H1 (cell line): ENCODE data around the gene SOBP. TPM values are rescaled to one million over a fixed set of nuclear protein-coding genes. Genes with fewer than 3 reads are reported as not detected.

Source experiments
- CTCF ChIA-PET: fragments of 300-600 bp; sonication (Branson Sonifier 250); formaldehyde crosslinking; loops from one replicate; lab custom pipeline; 2021; ENCODE audit not compliant: partially characterized antibody; lab: Charles Lee
- POLR2A ChIA-PET: fragments of 300-600 bp; sonication (Branson Sonifier 250); formaldehyde crosslinking; loops from one replicate; lab custom pipeline; 2021; ENCODE audit warnings: inconsistent platforms; ENCODE audit not compliant: partially characterized antibody; lab: Charles Lee
- DNase-seq, 2 experiments: peaks; one replicate each; pipeline versions ENCODE4 v3.0.0 to v3.0.0-alpha.2; 2010 to 2022; ENCODE audit warnings: low spot score in 2 of 2, low read depth in 1 of 2, mixed read lengths in 1 of 2
- FAIRE-seq: peaks from 2 replicates; lab custom pipeline; 2011; peaks lifted over from hg19 to GRCh38; lab: Jason Lieb, UNC
- H2AFZ ChIP-seq: 2 replicates; pipeline ENCODE4 v1.8.1; 2012; ENCODE audit warnings: low read length, inconsistent platforms
- H2AK5ac ChIP-seq: 2 replicates; pipeline ENCODE4 v1.6.1; 2013; ENCODE audit warnings: low read depth, low read length
- H2BK120ac ChIP-seq: replicated peaks from 2 replicates; pipeline ENCODE3; 2013; ENCODE audit warnings: low read depth, low read length, inconsistent platforms
- H2BK12ac ChIP-seq: 2 replicates; pipeline ENCODE4 v1.6.1; 2013; ENCODE audit warnings: low read depth, low read length
- H2BK15ac ChIP-seq: 2 replicates; pipeline ENCODE4 v1.6.1; 2013; ENCODE audit warnings: low read length
- H2BK20ac ChIP-seq: 2 replicates; pipeline ENCODE4 v1.6.1; 2013; ENCODE audit warnings: low read length
- H2BK5ac ChIP-seq: 2 replicates; pipeline ENCODE4 v1.6.1; 2013; ENCODE audit warnings: low read depth, low read length
- H3K14ac ChIP-seq: 2 replicates; pipeline ENCODE4 v1.6.1; 2013; ENCODE audit warnings: inconsistent platforms; ENCODE audit not compliant: insufficient read length
- H3K18ac ChIP-seq: 2 replicates; pipeline ENCODE4 v1.6.1; 2013; ENCODE audit warnings: low read length; ENCODE audit errors: extremely low read depth
- H3K23ac ChIP-seq: 2 replicates; pipeline ENCODE4 v1.6.1; 2013; ENCODE audit warnings: inconsistent platforms; ENCODE audit not compliant: insufficient read length
- H3K23me2 ChIP-seq: 2 replicates; pipeline ENCODE4 v1.6.1; 2013; ENCODE audit warnings: low read depth, low read length
- H3K27ac ChIP-seq: 2 replicates; pipeline ENCODE4 v1.6.1; 2011; ENCODE audit warnings: low read depth, low read length, inconsistent platforms
- H3K27me3 ChIP-seq, 4 experiments: replicated peaks in 1 of 4; 1 replicate in 1 of 4; 2 replicates in 3 of 4; pipeline versions ENCODE4 v1.6.1 to v1.8.1; 2011 to 2013; ENCODE audit warnings: low read length in 3 of 4, mild to moderate bottlenecking in 3 of 4, inconsistent platforms in 2 of 4, mixed read lengths in 2 of 4, moderate library complexity in 1 of 4; ENCODE audit not compliant: control insufficient read depth in 3 of 4, insufficient read depth in 3 of 4; ENCODE audit errors: extremely low read depth in 1 of 4
- H3K36me3 ChIP-seq, 4 experiments: 2 replicates each; pipeline versions ENCODE4 v1.6.1 to v1.8.1; 2011 to 2013; ENCODE audit warnings: mild to moderate bottlenecking in 4 of 4, low read length in 3 of 4, moderate library complexity in 2 of 4, control low read depth in 1 of 4, inconsistent platforms in 1 of 4; ENCODE audit not compliant: insufficient read depth in 4 of 4, control insufficient read depth in 2 of 4
- H3K4ac ChIP-seq: replicated peaks from 2 replicates; pipeline ENCODE3; 2013; ENCODE audit warnings: low read length, low read depth, mixed read lengths, inconsistent platforms; ENCODE audit not compliant: insufficient read length
- H3K4me1 ChIP-seq, 4 experiments: replicated peaks in 1 of 4; 1 replicate in 1 of 4; 2 replicates in 3 of 4; pipeline versions ENCODE4 v1.6.1 to v1.8.1; 2011 to 2013; ENCODE audit warnings: low read length in 3 of 4, inconsistent platforms in 2 of 4, mixed read lengths in 1 of 4; ENCODE audit not compliant: insufficient read depth in 4 of 4, control insufficient read depth in 3 of 4
- H3K4me2 ChIP-seq, 2 experiments: 2 replicates each; pipeline versions ENCODE4 v1.6.1 to v1.8.1; 2011 to 2013; ENCODE audit warnings: low read depth in 2 of 2, low read length in 2 of 2, control low read depth in 1 of 2, inconsistent platforms in 1 of 2, mild to moderate bottlenecking in 1 of 2; ENCODE audit not compliant: insufficient read depth in 1 of 2
- H3K4me3 ChIP-seq, 4 experiments: fragments of 200-600, 300-600 bp in 1 of 4; sonication (generic), shearing (Covaris generic), sonication (Bioruptor Twin) in 1 of 4; 2 replicates each; pipeline versions ENCODE4 v1.5.1 to v1.8.1; 2011 to 2016; ENCODE audit warnings: low read length in 4 of 4, low read depth in 3 of 4, control low read depth in 2 of 4, inconsistent platforms in 2 of 4, mild to moderate bottlenecking in 2 of 4, mixed read lengths in 1 of 4, moderate library complexity in 1 of 4; ENCODE audit not compliant: insufficient read depth in 2 of 4; ENCODE audit errors: extremely low read depth in 1 of 4
- H3K56ac ChIP-seq: replicated peaks from 2 replicates; pipeline ENCODE3; 2013; ENCODE audit warnings: low read depth, mild to moderate bottlenecking, mixed read lengths, low read length, inconsistent platforms; ENCODE audit not compliant: insufficient read length
- H3K79me1 ChIP-seq: 2 replicates; pipeline ENCODE4 v1.6.1; 2013; ENCODE audit warnings: low read depth, low read length, control low read depth
- H3K79me2 ChIP-seq, 2 experiments: 2 replicates each; pipeline versions ENCODE4 v1.6.1 to v1.8.1; 2012 to 2013; ENCODE audit warnings: low read length in 2 of 2, mild to moderate bottlenecking in 2 of 2, inconsistent platforms in 1 of 2; ENCODE audit not compliant: insufficient read depth in 2 of 2, control insufficient read depth in 1 of 2
- H3K9ac ChIP-seq, 4 experiments: replicated peaks in 1 of 4; 1 replicate in 1 of 4; 2 replicates in 3 of 4; pipeline versions ENCODE4 v1.6.1 to v1.8.1; 2011 to 2013; ENCODE audit warnings: low read depth in 3 of 4, low read length in 3 of 4, control low read depth in 2 of 4, mild to moderate bottlenecking in 2 of 4, moderate library complexity in 2 of 4, inconsistent platforms in 1 of 4; ENCODE audit errors: extremely low read depth in 1 of 4
- H3K9me3 ChIP-seq, 2 experiments: 2 replicates each; pipeline versions ENCODE4 v1.6.1 to v1.8.1; 2012 to 2013; ENCODE audit warnings: mild to moderate bottlenecking in 2 of 2, moderate library complexity in 2 of 2, control low read depth in 1 of 2, inconsistent platforms in 1 of 2, low read depth in 1 of 2, low read length in 1 of 2, mixed read lengths in 1 of 2; ENCODE audit not compliant: insufficient read depth in 2 of 2
- H4K20me1 ChIP-seq, 2 experiments: replicated peaks in 1 of 2; 2 replicates each; pipeline versions ENCODE3 to v1.8.1; 2011 to 2013; ENCODE audit warnings: inconsistent platforms in 2 of 2, low read length in 2 of 2, mild to moderate bottlenecking in 1 of 2; ENCODE audit not compliant: insufficient read depth in 2 of 2, control insufficient read depth in 1 of 2
- H4K5ac ChIP-seq: 2 replicates; pipeline ENCODE4 v1.6.1; 2013; ENCODE audit warnings: low read length, low read depth, mixed read lengths, inconsistent platforms; ENCODE audit not compliant: insufficient read length
- H4K8ac ChIP-seq: 2 replicates; pipeline ENCODE4 v1.8.0; 2013; ENCODE audit warnings: mild to moderate bottlenecking, moderate library complexity, low read length, inconsistent platforms; ENCODE audit not compliant: insufficient read depth; ENCODE audit errors: extremely low read depth
- H4K91ac ChIP-seq: replicated peaks from 2 replicates; pipeline ENCODE3; 2013; ENCODE audit warnings: low read length, mixed read lengths, inconsistent platforms; ENCODE audit not compliant: insufficient read length
- GABPA ChIP-seq: IDR thresholded peaks from 2 replicates; pipeline ENCODE4 v1.6.1; 2011; ENCODE audit warnings: mild to moderate bottlenecking, low read length, moderate library complexity, borderline replicate concordance; ENCODE audit not compliant: insufficient read depth
- GTF2F1 ChIP-seq: IDR thresholded peaks from 2 replicates; pipeline ENCODE4 v1.6.1; 2012; ENCODE audit warnings: low read depth, low read length, improper control_type of control experiment, borderline replicate concordance
- HDAC6 ChIP-seq: IDR thresholded peaks from one replicate; pipeline ENCODE4 v1.7.1; 2012; ENCODE audit warnings: low read depth, mild to moderate bottlenecking, inconsistent platforms, low read length, moderate library complexity
- JUN ChIP-seq: IDR thresholded peaks from 2 replicates; pipeline ENCODE4 v1.6.1; 2011; ENCODE audit warnings: low read depth, mild to moderate bottlenecking, improper control_type of control experiment, low read length
- POU5F1 ChIP-seq: IDR thresholded peaks from 2 replicates; pipeline ENCODE4 v1.6.1; 2011; ENCODE audit warnings: low read depth, mild to moderate bottlenecking, low read length, moderate library complexity
- YY1 ChIP-seq: IDR thresholded peaks from 2 replicates; pipeline ENCODE4 v1.6.1; 2011; ENCODE audit warnings: low read depth, mild to moderate bottlenecking, low read length
- ZNF274 ChIP-seq: IDR thresholded peaks from 2 replicates; pipeline ENCODE4 v1.7.0; 2012; ENCODE audit warnings: low read length, borderline replicate concordance; ENCODE audit errors: extremely low read depth
- WGBS, 2 experiments: shearing (Covaris generic) in 1 of 2; methylation state at CpG; one replicate each; pipeline versions ENCODE4 v1.1.6 to v1.1.7; 2013 to 2015; ENCODE audit warnings: low lambda C conversion rate in 2 of 2, mixed read lengths in 2 of 2, inconsistent platforms in 1 of 2, low coverage in 1 of 2, missing lambda C conversion rate in 1 of 2; ENCODE audit not compliant: insufficient replicate concordance in 2 of 2, insufficient coverage in 1 of 2, insufficient read length in 1 of 2; ENCODE audit errors: extremely low coverage in 1 of 2, missing lambda C conversion rate in 1 of 2; 5-methylcytosine and 5-hydroxymethylcytosine counted together
- polyA plus RNA-seq, 7 experiments: library from polyadenylated mRNA; depleted of rRNA in 3 of 7; stranded (reverse) in 5 of 7; unstranded in 2 of 7; fragments of >200 nt in 5 of 7; fragments of 200-250 nt in 2 of 7; gene quantifications; 1 replicate in 5 of 7; 2 replicates in 1 of 7; 4 replicates in 1 of 7; pipeline versions ENCODE4 v1.2.1 to v1.2.3, GENCODE V29; 2011 to 2013; ENCODE audit warnings: missing spikeins in 2 of 7, mixed read lengths in 2 of 7
- total RNA-seq: library from RNA; stranded (reverse); fragmentation: NEBNext Ultra II Directional; extraction: Animal tissue kit (Norgen Biotek cat#: 25700); gene quantifications from 2 replicates; pipeline ENCODE4 v1.2.1, GENCODE V29; 2021

Gene SOBP
- total and polyA plus RNA-seq, 2 of the 8 experiments (the other 6 are each of a cell fraction or from before 2014, with no cell fraction given) = 0.45 to 6.2 TPM

DNA sequence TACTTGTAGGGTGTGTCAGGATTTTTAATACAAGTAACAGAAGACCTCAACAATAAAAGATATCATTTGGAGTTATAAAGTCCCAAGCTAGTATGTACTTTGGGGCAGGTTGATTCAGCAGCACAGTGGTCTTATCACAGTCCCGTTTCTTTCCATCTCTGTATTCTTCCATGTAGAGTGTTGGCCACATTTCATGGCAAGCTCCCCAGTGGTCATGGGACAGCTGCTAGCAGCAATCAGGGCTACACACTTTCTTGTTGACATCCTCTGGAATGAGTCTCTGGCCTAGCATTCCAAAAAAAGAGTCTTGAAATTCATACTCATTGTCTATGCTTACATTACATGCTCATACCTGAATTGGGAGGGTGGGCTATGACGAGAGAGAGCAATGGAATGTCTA lies 53.2 kb downstream of the SOBP start:
- POLR2A ChIA-PET = interaction anchor here (1.5 kb wide), 1 partner anchor 9 kb away, joined by 3 read pairs; no protein-coding TSS in a partner anchor
- H3K4ac ChIP-seq = no peak overlapping the region
- H3K4me3 ChIP-seq = no peak overlapping the region
- no peaks in the 10 kb centered on the region for H3K27me3 ChIP-seq
- H2BK12ac ChIP-seq = no peak overlapping the region
- H3K4me2 ChIP-seq = no peak overlapping the region
- no peak overlapping the region for H2BK15ac ChIP-seq
- H2BK120ac ChIP-seq = no peak overlapping the region
- H2BK5ac ChIP-seq = no peak overlapping the region
- TF ChIP-seq GTF2F1 (no peak), HDAC6 (no peak), POU5F1 (no peak), ZNF274 (no peak), YY1 (no peak), GABPA (no peak), JUN (no peak)
- no peak overlapping the region for H4K8ac ChIP-seq
- no peaks in the 10 kb centered on the region for H4K20me1 ChIP-seq
- H3K27ac ChIP-seq = no peak overlapping the region
- no peaks in the 10 kb centered on the region for H3K9me3 ChIP-seq
- H3K23me2 ChIP-seq = no peaks in the 10 kb centered on the region
- no peak overlapping the region for H3K9ac ChIP-seq
- no peak overlapping the region for H4K91ac ChIP-seq
- no peaks in the 10 kb centered on the region; the same call in 1 of the 2 replicates for H3K79me1 ChIP-seq
- no peak overlapping the region for H3K14ac ChIP-seq
- H2AK5ac ChIP-seq = no peak overlapping the region
- no peak overlapping the region for H3K23ac ChIP-seq
- H3K79me2 ChIP-seq = no peaks in the 10 kb centered on the region
- H3K18ac ChIP-seq = no peak overlapping the region
- no peak overlapping the region for H3K56ac ChIP-seq
- peaks cover 0 to 7% (median 0%) of the 10 kb centered on the region in 4 experiments; a peak in 2 of 7 replicates for H3K4me1 ChIP-seq
- 96% methylated on average over 2 of the region's 2 CpGs; no CpG with 5 or more reads in 1 of the 2 experiments for WGBS, 2 experiments
- no peak overlapping the region for H2BK20ac ChIP-seq
- no peak for FAIRE-seq
- CTCF ChIA-PET = interaction anchor here (1.8 kb wide), 1 partner anchor 112 kb away, joined by 6 read pairs; no protein-coding TSS in a partner anchor
- no peak for DNase-seq
- H3K36me3 ChIP-seq = no peaks in the 10 kb centered on the region
- no peak overlapping the region for H4K5ac ChIP-seq
- no peak overlapping the region for H2AFZ ChIP-seq
